GM12878 (cell line): ENCODE results near the gene OPN4.

Source experiments
- ATF3 ChIP-seq: IDR thresholded peaks from 2 replicates; pipeline ENCODE4 v1.6.1; 2011; ENCODE audit warnings: low read depth, mild to moderate bottlenecking, low read length, moderate library complexity, borderline replicate concordance; ENCODE audit errors: extremely low read depth
- NRF1 ChIP-seq: conservative IDR thresholded peaks from 2 replicates; pipeline ENCODE4 v1.6.1; 2011; ENCODE audit warnings: mild to moderate bottlenecking, low read depth, low read length, improper control_type of control experiment

- TF ChIP-seq ATF3 (no peak), NRF1 (no peak)
Measured at GRCh38 chr10:86609920-86610319, 44.4 kb upstream of the OPN4 start.
